NT2/D1 (cell line): ENCODE results near the gene SLC1A7.

ENCODE experiments used
- DNase-seq: peaks from one replicate; pipeline ENCODE4 v3.0.0-alpha.2; 2011; ENCODE audit warnings: low read depth, low spot score
- H3K27me3 ChIP-seq: 2 replicates; pipeline ENCODE4 v1.6.0; 2011; ENCODE audit warnings: mild to moderate bottlenecking; ENCODE audit not compliant: insufficient read length, insufficient read depth
- H3K36me3 ChIP-seq: 2 replicates; pipeline ENCODE4 v1.6.1; 2011; ENCODE audit warnings: mild to moderate bottlenecking, low read length, mixed read lengths; ENCODE audit not compliant: insufficient read depth, insufficient read length
- H3K4me1 ChIP-seq: 2 replicates; pipeline ENCODE4 v1.5.1; 2011; ENCODE audit not compliant: insufficient read depth, insufficient read length
- H3K4me3 ChIP-seq: 2 replicates; pipeline ENCODE4 v1.5.1; 2011; ENCODE audit warnings: low read depth; ENCODE audit not compliant: insufficient read length
- H3K9ac ChIP-seq: 2 replicates; pipeline ENCODE4 v1.6.0; 2011; ENCODE audit warnings: low read depth; ENCODE audit not compliant: insufficient read length
- H3K9me3 ChIP-seq: 2 replicates; pipeline ENCODE4 v1.5.1; 2011; ENCODE audit warnings: mild to moderate bottlenecking, low read length; ENCODE audit not compliant: insufficient read depth
- SUZ12 ChIP-seq: IDR thresholded peaks from 2 replicates; pipeline ENCODE4 v1.6.1; 2011; ENCODE audit not compliant: insufficient read length, insufficient read depth; ENCODE audit errors: extremely low read depth
- YY1 ChIP-seq: IDR thresholded peaks from 2 replicates; pipeline ENCODE4 v1.6.1; 2011; ENCODE audit not compliant: insufficient read length, insufficient read depth
- ZNF274 ChIP-seq: IDR thresholded peaks from 2 replicates; pipeline ENCODE4 v1.6.1; 2011; ENCODE audit warnings: mild to moderate bottlenecking, low read depth, low read length

The SLC1A7 gene

DNA sequence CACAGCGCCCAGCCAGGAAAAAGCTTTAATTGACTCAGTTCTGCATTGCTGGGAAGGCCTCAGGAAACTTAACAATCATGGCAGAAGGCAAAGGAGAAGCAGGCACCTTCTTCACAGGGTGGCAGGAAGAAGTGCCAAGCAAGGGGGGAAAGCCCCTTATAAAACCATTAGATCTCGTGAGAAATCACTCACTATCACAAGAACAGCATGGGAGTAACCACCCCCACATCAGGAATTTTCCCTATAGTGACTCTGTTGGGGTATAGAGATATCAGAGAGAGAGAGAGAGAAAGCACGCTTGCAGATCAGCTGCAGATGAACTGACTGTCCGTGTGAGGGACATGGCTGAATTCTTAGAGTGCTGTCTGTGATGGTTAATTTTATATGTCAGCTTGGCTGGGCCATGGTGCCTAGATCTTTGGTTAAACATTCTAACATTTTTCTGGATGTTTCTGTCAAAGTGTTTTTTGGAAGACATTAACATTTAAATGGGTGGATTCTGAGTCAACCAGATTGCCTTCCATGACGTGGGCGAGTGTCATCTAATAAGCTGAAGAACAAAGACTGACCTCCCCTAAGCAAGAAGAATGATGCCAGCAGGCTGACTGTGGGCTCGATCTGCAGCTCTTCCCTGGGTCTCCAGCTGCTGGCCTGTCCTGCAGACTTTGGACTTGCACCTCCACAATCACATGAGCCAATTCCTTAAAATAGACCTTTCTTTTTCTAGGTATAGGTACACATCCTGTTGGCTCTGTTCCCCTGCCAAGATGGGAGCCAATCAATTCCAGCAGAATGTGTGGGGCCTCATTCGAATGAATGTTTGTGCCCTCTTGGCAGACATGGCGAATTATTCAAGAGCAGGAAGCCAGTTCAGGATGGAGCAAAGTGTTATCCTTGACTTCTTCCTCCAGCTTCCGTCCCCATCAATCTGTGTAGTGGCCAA is 32.8 kb upstream of the SLC1A7 start:
- DNase-seq: no peak
- Histone ChIP-seq H3K4me3 (no peak overlapping the region), H3K9me3 (no peaks in the 10 kb centered on the region), H3K36me3 (no peaks in the 10 kb centered on the region), H3K27me3 (peaks cover 3% of the 10 kb centered on the region), H3K4me1 (peaks cover 20% of the 10 kb centered on the region), H3K9ac (no peak overlapping the region)
- no peak for TF ChIP-seq SUZ12
- no peak for TF ChIP-seq YY1
- no peak for TF ChIP-seq ZNF274

DNA sequence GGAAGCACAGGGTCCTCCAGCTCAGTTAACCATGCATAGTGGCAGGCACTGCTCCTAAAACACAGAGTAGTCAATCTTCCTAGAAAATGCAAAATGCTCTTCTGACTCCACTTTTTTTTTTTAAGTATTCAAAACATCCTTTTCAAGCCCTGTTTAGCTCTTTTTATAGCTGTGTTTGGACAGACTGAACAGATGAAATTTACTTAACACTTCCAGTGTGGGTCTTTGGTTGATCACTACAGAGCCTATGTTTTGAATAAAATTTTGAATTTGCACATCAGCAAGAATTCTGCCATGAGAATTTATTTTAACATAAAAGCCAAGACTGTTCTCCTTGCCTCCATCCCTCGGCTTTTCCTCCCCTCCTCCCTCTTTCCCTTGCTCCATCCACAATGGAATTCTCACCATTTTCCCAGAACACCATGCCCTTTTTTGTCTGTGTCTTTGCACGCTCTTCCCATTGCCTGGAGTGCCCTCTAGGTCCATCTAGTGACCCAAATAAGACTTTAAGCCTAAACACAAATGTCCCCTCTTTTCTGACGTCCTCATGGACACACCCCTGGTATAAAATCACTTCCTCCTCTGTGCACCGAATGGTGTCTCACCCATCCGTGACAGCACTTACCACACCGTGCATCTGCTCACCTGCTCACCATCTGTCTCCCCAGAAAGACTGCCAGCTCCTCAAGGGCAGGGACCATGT is 30.1 kb upstream of the SLC1A7 start:
- peaks cover 20% of the 10 kb centered on the region for H3K4me1 ChIP-seq
- no peak overlapping the region for H3K9ac ChIP-seq
- no peak for TF ChIP-seq SUZ12
- TF ChIP-seq YY1: no peak
- TF ChIP-seq ZNF274: no peak
- no peaks in the 10 kb centered on the region for H3K36me3 ChIP-seq
- H3K27me3 ChIP-seq: no peaks in the 10 kb centered on the region
- no peak overlapping the region for H3K4me3 ChIP-seq
- no peaks in the 10 kb centered on the region for H3K9me3 ChIP-seq
- no peak for DNase-seq

DNA sequence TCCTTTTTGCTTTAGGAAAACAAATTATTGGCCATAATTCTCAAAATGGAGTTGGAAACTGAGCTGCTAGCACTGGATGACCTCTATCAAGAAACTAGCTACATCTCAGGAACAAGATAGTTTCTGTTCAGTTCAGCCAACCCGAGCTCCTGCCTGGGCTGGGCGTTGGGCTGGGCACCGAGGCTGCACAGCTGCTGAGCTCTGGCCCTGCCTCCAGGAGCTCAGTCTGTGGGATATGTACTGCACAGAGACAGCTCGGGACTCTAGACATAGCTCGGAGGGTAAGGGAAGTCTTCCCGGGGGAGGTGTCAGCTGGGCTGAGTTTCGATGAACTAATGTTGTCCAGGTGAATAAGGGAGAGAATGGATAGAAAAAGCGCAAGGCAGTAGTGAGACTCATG is 24.5 kb upstream of the SLC1A7 start:
- Histone ChIP-seq H3K36me3 (no peaks in the 10 kb centered on the region), H3K4me3 (no peak overlapping the region), H3K9ac (no peak overlapping the region), H3K27me3 (no peaks in the 10 kb centered on the region), H3K9me3 (no peaks in the 10 kb centered on the region), H3K4me1 (peaks cover under 1% of the 10 kb centered on the region)
- TF ChIP-seq YY1 (no peak), SUZ12 (no peak), ZNF274 (no peak)
- DNase-seq: no peak

DNA sequence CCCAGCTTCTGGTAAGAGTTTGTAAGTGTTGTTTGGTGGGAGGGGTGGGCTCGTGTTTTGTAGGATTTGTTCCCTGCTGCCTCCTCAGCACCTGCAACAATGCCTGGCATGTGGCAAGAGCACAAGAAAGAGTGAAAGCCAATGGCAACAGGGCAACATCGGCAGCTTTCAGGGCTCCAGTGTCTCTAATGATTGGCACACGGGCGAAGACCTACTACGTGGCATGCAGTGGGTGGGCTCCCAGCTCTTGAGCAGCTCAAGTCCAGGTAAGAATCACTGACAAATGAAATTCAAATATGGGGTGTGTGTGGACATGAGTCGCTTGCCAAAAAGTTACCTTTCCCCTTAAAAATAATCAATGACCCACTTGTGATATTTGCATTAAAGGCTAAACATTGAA is 23.9 kb upstream of the SLC1A7 start:
- H3K36me3 ChIP-seq: no peaks in the 10 kb centered on the region
- no peaks in the 10 kb centered on the region for H3K4me1 ChIP-seq
- H3K27me3 ChIP-seq: no peaks in the 10 kb centered on the region
- no peak overlapping the region for H3K4me3 ChIP-seq
- DNase-seq: no peak
- H3K9ac ChIP-seq: no peak overlapping the region
- H3K9me3 ChIP-seq: no peaks in the 10 kb centered on the region
- no peak for TF ChIP-seq YY1
- TF ChIP-seq ZNF274: no peak
- TF ChIP-seq SUZ12: no peak

DNA sequence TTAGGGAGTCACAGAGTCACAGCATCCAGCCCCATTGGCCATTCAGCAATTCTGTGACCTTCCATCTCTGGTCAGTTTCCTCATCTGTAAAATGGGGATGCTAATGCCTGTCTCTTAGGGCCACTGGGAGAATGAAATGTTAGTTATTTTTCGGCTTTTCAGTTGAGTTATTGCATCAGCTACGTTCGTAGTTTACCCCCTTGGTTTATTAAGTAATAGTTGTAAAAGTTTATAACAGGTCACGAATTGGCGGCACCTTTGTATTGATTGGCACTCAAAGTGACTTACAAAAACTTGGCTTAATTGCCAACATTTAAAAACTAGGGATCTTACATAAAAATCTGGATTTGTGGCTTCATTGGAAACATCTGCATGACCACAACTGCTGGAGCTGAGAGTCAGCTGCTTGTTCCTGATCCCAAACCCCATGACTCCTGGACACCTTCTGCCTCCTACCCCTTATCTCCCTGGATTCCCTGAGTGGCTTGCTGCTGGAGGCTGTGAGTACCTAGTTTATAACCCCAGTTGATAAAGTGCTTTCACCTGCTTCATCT is 23.0 kb upstream of the SLC1A7 start:
- DNase-seq: no peak
- H3K4me1 ChIP-seq: no peaks in the 10 kb centered on the region
- TF ChIP-seq SUZ12 (no peak), YY1 (no peak), ZNF274 (no peak)

DNA sequence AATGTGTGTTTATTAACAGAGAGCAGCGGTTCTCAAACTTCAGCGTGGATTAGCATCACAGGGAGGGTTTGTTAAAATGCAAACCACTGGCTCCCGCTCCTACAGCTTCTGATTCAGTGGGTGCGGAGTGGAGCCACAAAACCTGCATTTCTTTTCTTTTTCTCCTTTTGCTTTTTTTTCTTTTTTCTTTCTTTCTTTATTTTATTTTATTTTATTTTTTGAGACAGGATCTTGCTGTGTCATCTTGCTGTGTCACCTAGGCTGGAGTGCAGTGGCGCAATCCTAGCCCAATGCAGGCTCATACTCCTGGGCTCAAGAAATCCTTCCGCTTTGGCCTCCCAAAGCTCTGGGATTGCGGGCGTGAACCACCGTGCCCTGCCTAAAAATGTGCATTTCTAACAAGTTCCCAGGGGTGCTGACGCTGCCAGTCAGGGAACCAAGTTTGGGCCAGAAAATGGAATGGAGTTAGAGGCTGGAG is 20.9 kb upstream of the SLC1A7 start:
- no peak for TF ChIP-seq YY1
- TF ChIP-seq SUZ12: no peak
- TF ChIP-seq ZNF274: no peak

More for the DNA sequence above, 23.0 kb upstream of the SLC1A7 start:
- Histone ChIP-seq H3K36me3 (no peaks in the 10 kb centered on the region), H3K9me3 (no peaks in the 10 kb centered on the region), H3K9ac (no peak overlapping the region), H3K27me3 (no peaks in the 10 kb centered on the region), H3K4me3 (no peak overlapping the region)

DNA sequence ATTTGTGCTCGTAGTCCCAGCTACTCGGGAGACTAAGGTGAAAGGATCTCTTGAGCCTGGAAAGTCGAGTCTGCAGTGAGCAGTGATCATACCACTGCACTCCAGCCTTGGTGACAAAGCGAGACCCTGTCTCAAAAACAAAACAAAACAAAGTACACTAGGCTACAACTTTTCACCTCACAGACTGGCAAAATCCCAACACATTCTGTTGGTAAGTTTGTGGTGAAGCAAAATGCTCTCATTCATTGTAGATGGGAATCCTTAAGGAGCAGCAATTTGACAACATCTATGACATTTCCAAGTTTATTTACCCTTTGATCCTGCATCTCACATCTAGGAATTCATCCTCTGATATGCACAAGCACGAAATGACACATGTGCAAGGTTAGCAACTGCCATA is 20.2 kb upstream of the SLC1A7 start:
- Histone ChIP-seq H3K36me3 (no peaks in the 10 kb centered on the region), H3K4me1 (no peaks in the 10 kb centered on the region), H3K27me3 (no peaks in the 10 kb centered on the region), H3K9me3 (no peaks in the 10 kb centered on the region), H3K9ac (no peak overlapping the region), H3K4me3 (no peak overlapping the region)
- TF ChIP-seq YY1: no peak
- no peak for DNase-seq

More for the DNA sequence above, 20.9 kb upstream of the SLC1A7 start:
- peak; percentile 23 for DNase-seq
- Histone ChIP-seq H3K9me3 (no peaks in the 10 kb centered on the region), H3K9ac (peak overlapping the region; percentile 6), H3K4me3 (no peak overlapping the region), H3K27me3 (no peaks in the 10 kb centered on the region), H3K36me3 (no peaks in the 10 kb centered on the region), H3K4me1 (no peaks in the 10 kb centered on the region)
